CD14-positive monocyte (primary cell): ENCODE measurements around the gene CENPX. TPM values are rescaled to one million over a fixed set of nuclear protein-coding genes. Genes with fewer than 3 reads are reported as not detected.
A peak's percentile ranks its signal among the peaks of the same experiment; 100 is the strongest.

Source experiments
- DNase-seq, 3 donors: peaks; one replicate each; pipeline ENCODE4 v3.0.0-alpha.2; 2011 to 2022
- H2AFZ ChIP-seq: 2 replicates; pipeline ENCODE4 v1.6.0; 2012; ENCODE audit warnings: mild to moderate bottlenecking, low read depth, low read length, inconsistent platforms; ENCODE audit not compliant: insufficient read depth, poor library complexity, severe bottlenecking
- H3K27ac ChIP-seq, 2 donors: 1 replicate in 1 of 2; 2 replicates in 1 of 2; pipeline ENCODE4 v1.5.1; 2012 to 2013; ENCODE audit warnings: low read length in 2 of 2, control low read depth in 1 of 2, inconsistent platforms in 1 of 2, low read depth in 1 of 2, mild to moderate bottlenecking in 1 of 2
- H3K27me3 ChIP-seq, 2 donors: one replicate each; pipeline versions ENCODE4 v1.6.0 to v1.6.1; 2011 to 2013; ENCODE audit warnings: low read length in 2 of 2; ENCODE audit not compliant: control insufficient read depth in 2 of 2, insufficient read depth in 2 of 2
- H3K36me3 ChIP-seq, 2 donors: replicated peaks in 1 of 2; 1 replicate in 1 of 2; 2 replicates in 1 of 2; pipeline versions ENCODE4 v1.5.1 to v1.6.1; 2012 to 2013; ENCODE audit warnings: low read length in 2 of 2, control low read depth in 1 of 2, inconsistent platforms in 1 of 2, mild to moderate bottlenecking in 1 of 2; ENCODE audit not compliant: insufficient read depth in 2 of 2, control insufficient read depth in 1 of 2
- H3K4me1 ChIP-seq, 2 donors: 1 replicate in 1 of 2; 2 replicates in 1 of 2; pipeline versions ENCODE4 v1.5.1 to v1.6.1; 2012 to 2013; ENCODE audit warnings: low read length in 2 of 2, control low read depth in 1 of 2, inconsistent platforms in 1 of 2, mild to moderate bottlenecking in 1 of 2, moderate library complexity in 1 of 2; ENCODE audit not compliant: insufficient read depth in 2 of 2, control insufficient read depth in 1 of 2
- H3K4me2 ChIP-seq: replicated peaks from 2 replicates; pipeline ENCODE3; 2012; ENCODE audit warnings: low read length, moderate library complexity, mild to moderate bottlenecking; ENCODE audit not compliant: poor library complexity, severe bottlenecking; ENCODE audit errors: extremely low read depth
- H3K4me3 ChIP-seq, 3 experiments: fragments of 200-600 bp in 1 of 3; sonication (generic) in 1 of 3; replicated peaks in 1 of 3; 1 replicate in 2 of 3; 2 replicates in 1 of 3; pipeline ENCODE4 v1.5.1; 2011 to 2013; ENCODE audit warnings: low read length in 3 of 3, mild to moderate bottlenecking in 3 of 3, control low read depth in 2 of 3, low read depth in 2 of 3, inconsistent platforms in 1 of 3, moderate library complexity in 1 of 3
- H3K79me2 ChIP-seq: 2 replicates; pipeline ENCODE4 v1.6.0; 2012; ENCODE audit warnings: mild to moderate bottlenecking, control low read depth, inconsistent platforms, low read length, moderate library complexity; ENCODE audit not compliant: insufficient read depth
- H3K9ac ChIP-seq: 2 replicates; pipeline ENCODE4 v1.6.0; 2017; ENCODE audit warnings: low read length, mild to moderate bottlenecking; ENCODE audit not compliant: insufficient read depth, poor library complexity, severe bottlenecking
- H3K9me3 ChIP-seq, 2 donors: replicated peaks in 1 of 2; 1 replicate in 1 of 2; 2 replicates in 1 of 2; pipeline versions ENCODE4 v1.5.1 to v1.6.1; 2012 to 2013; ENCODE audit warnings: low read length in 2 of 2, control low read depth in 1 of 2; ENCODE audit not compliant: control insufficient read depth in 1 of 2, insufficient read depth in 1 of 2
- H4K20me1 ChIP-seq: 2 replicates; pipeline ENCODE4 v1.6.0; 2012; ENCODE audit warnings: mild to moderate bottlenecking, low read length, control low read depth, moderate library complexity; ENCODE audit not compliant: insufficient read depth
- H3K27ac Mint-ChIP-seq, 7 donors: one replicate each; pipeline ENCODE4 v1.8.0; 2020; ENCODE audit warnings: mild to moderate bottlenecking in 7 of 7, mixed read lengths in 7 of 7, moderate library complexity in 6 of 7, inconsistent platforms in 2 of 7
- H3K27me3 Mint-ChIP-seq, 3 donors: one replicate each; pipeline ENCODE4 v1.8.0; 2021 to 2022; ENCODE audit warnings: low read depth in 3 of 3, mild to moderate bottlenecking in 3 of 3, mixed read lengths in 3 of 3, moderate library complexity in 3 of 3, inconsistent platforms in 1 of 3
- H3K36me3 Mint-ChIP-seq, 2 donors: one replicate each; pipeline ENCODE4 v1.8.0; 2020; ENCODE audit warnings: mixed read lengths in 2 of 2, inconsistent platforms in 1 of 2, mild to moderate bottlenecking in 1 of 2
- H3K4me1 Mint-ChIP-seq: one replicate; pipeline ENCODE4 v1.8.0; 2020; ENCODE audit warnings: mild to moderate bottlenecking, mixed read lengths
- H3K4me3 Mint-ChIP-seq, 2 donors: one replicate each; pipeline ENCODE4 v1.8.0; 2020; ENCODE audit warnings: mild to moderate bottlenecking in 2 of 2, mixed read lengths in 2 of 2, moderate library complexity in 1 of 2
- H3K9me3 Mint-ChIP-seq, 7 donors: one replicate each; pipeline ENCODE4 v1.8.0; 2020 to 2022; ENCODE audit warnings: mixed read lengths in 7 of 7, mild to moderate bottlenecking in 6 of 7, moderate library complexity in 6 of 7, inconsistent platforms in 2 of 7
- WGBS: methylation state at CpG from one replicate; pipeline ENCODE4 v1.1.5; 2013; ENCODE audit warnings: missing lambda C conversion rate; ENCODE audit not compliant: insufficient coverage; 5-methylcytosine and 5-hydroxymethylcytosine counted together
- intact Hi-C, 2 donors: fragments of 100-400 bp; cut with micrococcal nuclease; formaldehyde crosslinking; loops; one replicate each; pipeline versions ENCODE4 v1.15.0 to v1.15.1; 2023
- polyA plus RNA-seq, 3 donors: library from polyadenylated mRNA; depleted of rRNA in 1 of 3; unstranded in 2 of 3; stranded (reverse) in 1 of 3; fragments of 300-500 nt in 2 of 3; fragments of >200 nt in 1 of 3; fragmentation: Illumina TruSeq in 2 of 3; gene quantifications; 1 replicate in 2 of 3; 2 replicates in 1 of 3; pipeline ENCODE4 v1.2.3, GENCODE V29; 2012 to 2021
- TF ChIP-seq, protein P1 (sequence below): fragments of 200-600 bp; IDR thresholded peaks from one replicate; pipeline ENCODE4 v1.8.0; 2022; ENCODE audit warnings: antibody characterized with exemption, mild to moderate bottlenecking

Gene CENPX
- polyA plus RNA-seq, 3 donors: 47.7 to 57.0 (median 55.9) TPM

DNA sequence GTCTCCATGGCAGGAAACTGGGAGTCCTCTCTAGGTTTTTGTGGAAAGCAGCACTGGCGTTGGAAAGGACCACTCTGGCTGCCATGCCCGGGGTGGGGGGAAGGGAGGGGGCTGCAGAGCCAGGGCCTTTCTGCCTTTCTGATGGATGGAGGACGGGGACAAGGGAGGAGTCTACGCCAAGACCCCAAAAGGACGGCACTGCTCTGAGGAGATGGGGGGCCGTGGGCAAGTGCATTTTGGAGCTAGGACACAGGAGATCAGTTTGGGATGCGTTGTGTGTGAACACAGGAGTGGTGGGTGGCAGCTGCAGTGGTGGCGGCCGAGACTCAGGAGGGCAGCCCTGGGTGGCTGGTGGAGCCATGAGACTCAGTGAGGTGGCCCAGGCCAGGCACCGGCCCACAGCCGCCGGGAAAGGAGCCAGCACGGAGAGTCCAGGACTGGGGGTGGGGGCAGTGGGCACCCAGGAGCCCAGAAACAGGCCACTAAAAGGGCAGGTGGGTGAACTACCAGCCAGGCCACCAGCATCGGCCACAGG, 2.0 kb downstream of the CENPX start:
- intact Hi-C loops: loop anchor here (1.0 to 10.0 kb wide), 3 partner anchors 43 to 304 kb away; partner anchors contain the start of gene ASPSCR1 (in 1 of the 2)
- Mint-ChIP-seq H3K9me3 (no peaks in the 10 kb centered on the region), H3K27ac (no peak overlapping the region), H3K27me3 (peaks cover 0 to 1% (median 0%) of the 10 kb centered on the region in 3 donors), H3K4me1 (peaks cover 26% of the 10 kb centered on the region), H3K36me3 (peaks cover 8 to 17% of the 10 kb centered on the region in 2 donors), H3K4me3 (no peak overlapping the region)
- H3K9ac ChIP-seq: no peak overlapping the region
- H3K27ac ChIP-seq: no peak overlapping the region
- no peak for DNase-seq
- H3K9me3 ChIP-seq: no peaks in the 10 kb centered on the region
- H3K4me1 ChIP-seq: peaks cover 26 to 32% of the 10 kb centered on the region in 2 donors
- no peak overlapping the region for H2AFZ ChIP-seq
- peaks cover 34% of the 10 kb centered on the region for H3K79me2 ChIP-seq
- peaks cover 32% of the 10 kb centered on the region for H4K20me1 ChIP-seq
- no peaks in the 10 kb centered on the region for H3K27me3 ChIP-seq
- TF ChIP-seq, protein P1, sequence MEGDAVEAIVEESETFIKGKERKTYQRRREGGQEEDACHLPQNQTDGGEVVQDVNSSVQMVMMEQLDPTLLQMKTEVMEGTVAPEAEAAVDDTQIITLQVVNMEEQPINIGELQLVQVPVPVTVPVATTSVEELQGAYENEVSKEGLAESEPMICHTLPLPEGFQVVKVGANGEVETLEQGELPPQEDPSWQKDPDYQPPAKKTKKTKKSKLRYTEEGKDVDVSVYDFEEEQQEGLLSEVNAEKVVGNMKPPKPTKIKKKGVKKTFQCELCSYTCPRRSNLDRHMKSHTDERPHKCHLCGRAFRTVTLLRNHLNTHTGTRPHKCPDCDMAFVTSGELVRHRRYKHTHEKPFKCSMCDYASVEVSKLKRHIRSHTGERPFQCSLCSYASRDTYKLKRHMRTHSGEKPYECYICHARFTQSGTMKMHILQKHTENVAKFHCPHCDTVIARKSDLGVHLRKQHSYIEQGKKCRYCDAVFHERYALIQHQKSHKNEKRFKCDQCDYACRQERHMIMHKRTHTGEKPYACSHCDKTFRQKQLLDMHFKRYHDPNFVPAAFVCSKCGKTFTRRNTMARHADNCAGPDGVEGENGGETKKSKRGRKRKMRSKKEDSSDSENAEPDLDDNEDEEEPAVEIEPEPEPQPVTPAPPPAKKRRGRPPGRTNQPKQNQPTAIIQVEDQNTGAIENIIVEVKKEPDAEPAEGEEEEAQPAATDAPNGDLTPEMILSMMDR: no peak
- H3K4me3 ChIP-seq: no peak overlapping the region
- no peak overlapping the region for H3K4me2 ChIP-seq
- H3K36me3 ChIP-seq: peaks cover 5 to 17% of the 10 kb centered on the region in 2 donors
- 88% methylated on average over 14 of the region's 14 CpGs for WGBS

DNA sequence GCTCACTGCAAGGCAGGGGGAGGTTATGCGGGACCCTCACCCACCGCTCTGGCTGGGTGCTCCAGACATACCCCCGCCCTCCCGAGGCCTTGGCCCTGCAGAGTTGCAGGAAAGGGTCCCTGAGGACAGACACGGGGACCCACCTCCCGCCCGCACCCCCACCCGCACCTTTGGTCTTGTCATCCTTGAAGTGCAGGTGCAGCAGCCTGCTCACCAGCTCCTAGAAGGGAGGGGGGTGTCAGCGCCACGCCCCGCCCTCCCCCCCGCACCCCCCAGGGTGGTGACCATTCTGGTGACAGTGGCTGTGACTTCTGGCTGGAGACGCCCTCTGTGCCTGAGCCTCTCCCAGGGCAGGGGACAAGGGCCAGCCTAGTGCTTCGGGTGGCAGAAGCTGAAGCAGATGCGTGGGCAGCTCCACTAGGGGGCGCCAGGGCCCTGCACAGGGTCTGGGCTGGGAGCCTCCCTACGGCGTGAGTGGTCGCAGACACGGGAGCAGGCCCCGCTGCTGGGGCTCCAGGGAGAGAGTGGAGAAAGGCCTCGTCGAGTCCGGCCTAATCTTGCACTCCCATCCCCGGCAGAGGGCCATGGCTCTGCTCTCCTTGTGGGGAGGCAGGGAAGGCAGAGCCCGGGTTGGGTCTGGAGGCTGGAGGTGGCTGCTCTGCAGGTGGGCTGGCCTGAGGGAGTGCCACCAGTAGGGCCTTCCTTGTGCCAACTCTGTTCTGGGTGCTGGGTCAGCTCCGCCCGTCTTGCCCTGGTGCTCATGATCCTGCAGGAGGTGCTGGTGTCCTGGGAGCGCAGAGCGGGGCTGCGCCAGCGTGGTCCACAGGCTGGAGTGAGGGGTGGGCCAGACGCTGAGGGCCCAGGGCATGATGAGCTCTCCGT, 2.7 kb downstream of the CENPX start:
- Mint-ChIP-seq H3K4me3 (no peak overlapping the region), H3K4me1 (peaks cover 24% of the 10 kb centered on the region), H3K27ac (no peak overlapping the region), H3K36me3 (peaks cover 6 to 15% of the 10 kb centered on the region in 2 donors), H3K27me3 (peaks cover 0 to 1% (median 0%) of the 10 kb centered on the region in 3 donors), H3K9me3 (no peaks in the 10 kb centered on the region)
- peaks cover 26 to 32% of the 10 kb centered on the region in 2 donors for H3K4me1 ChIP-seq
- peak; percentile 45 to 60 (median 55) for DNase-seq
- H4K20me1 ChIP-seq: peaks cover 32% of the 10 kb centered on the region
- H3K27ac ChIP-seq: no peak overlapping the region
- H3K4me3 ChIP-seq: no peak overlapping the region
- H3K79me2 ChIP-seq: peaks cover 34% of the 10 kb centered on the region
- no peak overlapping the region for H2AFZ ChIP-seq
- TF ChIP-seq, protein P1: peak; percentile 82
- no peaks in the 10 kb centered on the region for H3K27me3 ChIP-seq
- H3K36me3 ChIP-seq: peaks cover 5 to 17% of the 10 kb centered on the region in 2 donors
- 75% methylated on average over 27 of the region's 34 CpGs for WGBS
- no peak overlapping the region for H3K4me2 ChIP-seq
- no peak overlapping the region for H3K9ac ChIP-seq
- no peaks in the 10 kb centered on the region for H3K9me3 ChIP-seq
- intact Hi-C loops: loop anchor here in 1 of 2 donors (5.0 to 10.0 kb wide), 2 partner anchors 43 to 305 kb away; partner anchors contain the start of gene ASPSCR1
